ENCODE measurements around the gene PLCB4.

DNA sequence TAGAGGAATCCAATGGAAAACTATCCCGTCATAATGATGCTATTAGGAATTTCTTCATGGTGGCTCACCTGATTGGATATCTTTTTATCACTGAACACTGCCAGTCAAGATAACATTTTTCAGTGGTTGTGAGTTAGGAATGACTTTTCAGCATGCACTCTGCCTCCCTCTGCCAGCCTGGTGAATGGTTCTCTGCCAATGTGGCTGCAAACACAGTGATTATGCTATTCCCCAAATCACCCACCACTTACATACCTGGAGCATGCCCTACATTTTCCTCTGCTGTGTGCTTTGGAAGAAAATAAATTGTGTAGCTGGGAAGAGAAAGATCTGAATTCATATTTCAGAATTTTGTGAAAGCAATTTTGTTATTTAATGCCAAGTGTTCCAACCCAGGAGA lies 342.9 kb downstream of the PLCB4 start:
- TF ChIP-seq EZH2phosphoT487 (IDR thresholded peaks at IDR 0.05; ENCODE audit: borderline replicate concordance, low read depth) = no peak
- no peak for TF ChIP-seq CTCF (IDR thresholded peaks at IDR 0.05)
- no peak for TF ChIP-seq YY1 (IDR thresholded peaks at IDR 0.05; ENCODE audit: low read depth)
- no peak for TF ChIP-seq ZBTB33 (IDR thresholded peaks at IDR 0.05; ENCODE audit: borderline replicate concordance, low read depth)
- no peak for TF ChIP-seq EP300 (IDR thresholded peaks at IDR 0.05; ENCODE audit: borderline replicate concordance in 1 of 2, low read depth in 1 of 2, low read length in 1 of 2)

All from SK-N-SH (cell line).